Activated naive CD8-positive, alpha-beta T cell (primary cell): ENCODE data around the gene UNC80.

Experiments
- H3K27ac Mint-ChIP-seq: one replicate; pipeline ENCODE4 v1.8.0; 2021; ENCODE audit warnings: mixed read lengths
- H3K27me3 Mint-ChIP-seq: one replicate; pipeline ENCODE4 v1.8.0; 2021; ENCODE audit warnings: mixed read lengths
- H3K36me3 Mint-ChIP-seq: one replicate; pipeline ENCODE4 v1.8.0; 2021; ENCODE audit warnings: mixed read lengths
- H3K4me1 Mint-ChIP-seq: one replicate; pipeline ENCODE4 v1.8.0; 2021; ENCODE audit warnings: low read depth, mixed read lengths
- H3K4me3 Mint-ChIP-seq: one replicate; pipeline ENCODE4 v1.8.0; 2021; ENCODE audit warnings: mild to moderate bottlenecking, mixed read lengths
- H3K9me3 Mint-ChIP-seq: one replicate; pipeline ENCODE4 v1.8.0; 2021; ENCODE audit warnings: low read depth, mixed read lengths

The UNC80 gene

GRCh38 chr2:209960045-209960444, 188.4 kb downstream of the UNC80 start:
- Mint-ChIP-seq H3K4me3 (no peak overlapping the region), H3K4me1 (no peaks in the 10 kb centered on the region), H3K9me3 (no peaks in the 10 kb centered on the region), H3K36me3 (no peaks in the 10 kb centered on the region), H3K27ac (no peak overlapping the region), H3K27me3 (peaks cover 2% of the 10 kb centered on the region)

- H3K9me3 Mint-ChIP-seq, result no peaks in the 10 kb centered on the region
- H3K27me3 Mint-ChIP-seq, result peaks cover 3% of the 10 kb centered on the region
- H3K4me1 Mint-ChIP-seq, result no peaks in the 10 kb centered on the region
- H3K4me3 Mint-ChIP-seq, result no peak overlapping the region
- no peaks in the 10 kb centered on the region for H3K36me3 Mint-ChIP-seq
- H3K27ac Mint-ChIP-seq, result no peak overlapping the region
Observed at GRCh38 chr2:209960676-209961630, 189.3 kb downstream of the UNC80 start.

- peaks cover 3% of the 10 kb centered on the region for H3K27me3 Mint-ChIP-seq
- no peaks in the 10 kb centered on the region for H3K4me1 Mint-ChIP-seq
- H3K27ac Mint-ChIP-seq, result no peak overlapping the region
- H3K36me3 Mint-ChIP-seq, result no peaks in the 10 kb centered on the region
- no peaks in the 10 kb centered on the region for H3K9me3 Mint-ChIP-seq
- no peak overlapping the region for H3K4me3 Mint-ChIP-seq
Observed at GRCh38 chr2:209965723-209966122, 194.1 kb downstream of the UNC80 start.

- H3K4me3 Mint-ChIP-seq, result no peak overlapping the region
- H3K9me3 Mint-ChIP-seq, result no peaks in the 10 kb centered on the region
- no peaks in the 10 kb centered on the region for H3K36me3 Mint-ChIP-seq
- H3K4me1 Mint-ChIP-seq, result no peaks in the 10 kb centered on the region
- peaks cover 8% of the 10 kb centered on the region for H3K27me3 Mint-ChIP-seq
- H3K27ac Mint-ChIP-seq, result no peak overlapping the region
Observed at GRCh38 chr2:209969692-209970091, 198.1 kb downstream of the UNC80 start.

- Mint-ChIP-seq H3K27me3 (peaks cover 8% of the 10 kb centered on the region), H3K27ac (no peak overlapping the region), H3K4me3 (no peak overlapping the region), H3K9me3 (no peaks in the 10 kb centered on the region), H3K36me3 (no peaks in the 10 kb centered on the region), H3K4me1 (no peaks in the 10 kb centered on the region)
Observed at GRCh38 chr2:209970271-209970670, 198.6 kb downstream of the UNC80 start.

- H3K27ac Mint-ChIP-seq, result no peak overlapping the region
- peaks cover 8% of the 10 kb centered on the region for H3K27me3 Mint-ChIP-seq
- no peaks in the 10 kb centered on the region for H3K9me3 Mint-ChIP-seq
- H3K4me3 Mint-ChIP-seq, result no peak overlapping the region
- no peaks in the 10 kb centered on the region for H3K4me1 Mint-ChIP-seq
- H3K36me3 Mint-ChIP-seq, result no peaks in the 10 kb centered on the region
Observed at GRCh38 chr2:209970711-209971110, 199.1 kb downstream of the UNC80 start.

GRCh38 chr2:209973328-209973727, 201.7 kb downstream of the UNC80 start:
- H3K36me3 Mint-ChIP-seq, result no peaks in the 10 kb centered on the region
- no peak overlapping the region for H3K4me3 Mint-ChIP-seq
- H3K4me1 Mint-ChIP-seq, result no peaks in the 10 kb centered on the region
- H3K9me3 Mint-ChIP-seq, result no peaks in the 10 kb centered on the region
- H3K27me3 Mint-ChIP-seq, result peaks cover 7% of the 10 kb centered on the region
- H3K27ac Mint-ChIP-seq, result no peak overlapping the region

- Mint-ChIP-seq H3K27me3 (peaks cover 7% of the 10 kb centered on the region), H3K36me3 (no peaks in the 10 kb centered on the region)
Observed at GRCh38 chr2:209974576-209974975, 202.9 kb downstream of the UNC80 start.

GRCh38 chr2:209976698-209977385, 205.2 kb downstream of the UNC80 start:
- Mint-ChIP-seq H3K4me1 (no peaks in the 10 kb centered on the region), H3K36me3 (no peaks in the 10 kb centered on the region), H3K4me3 (no peak overlapping the region), H3K9me3 (no peaks in the 10 kb centered on the region), H3K27me3 (peaks cover 5% of the 10 kb centered on the region), H3K27ac (no peak overlapping the region)

More at GRCh38 chr2:209974576-209974975, 202.9 kb downstream of the UNC80 start:
- H3K4me3 Mint-ChIP-seq, result no peak overlapping the region
- no peaks in the 10 kb centered on the region for H3K9me3 Mint-ChIP-seq
- H3K4me1 Mint-ChIP-seq, result no peaks in the 10 kb centered on the region
- no peak overlapping the region for H3K27ac Mint-ChIP-seq

- Mint-ChIP-seq H3K27me3 (peaks cover 3% of the 10 kb centered on the region), H3K27ac (no peak overlapping the region), H3K4me3 (no peak overlapping the region), H3K36me3 (no peaks in the 10 kb centered on the region), H3K4me1 (no peaks in the 10 kb centered on the region), H3K9me3 (no peaks in the 10 kb centered on the region)
Observed at GRCh38 chr2:209977386-209978239, 206.0 kb downstream of the UNC80 start.

GRCh38 chr2:209984291-209984690, 212.7 kb downstream of the UNC80 start:
- Mint-ChIP-seq H3K36me3 (no peaks in the 10 kb centered on the region), H3K9me3 (no peaks in the 10 kb centered on the region), H3K27ac (no peak overlapping the region), H3K4me3 (no peak overlapping the region), H3K4me1 (no peaks in the 10 kb centered on the region), H3K27me3 (peaks cover 6% of the 10 kb centered on the region)

GRCh38 chr2:209985874-209986273, 214.2 kb downstream of the UNC80 start:
- Mint-ChIP-seq H3K4me3 (no peak overlapping the region), H3K27ac (no peak overlapping the region), H3K27me3 (peaks cover 12% of the 10 kb centered on the region), H3K36me3 (no peaks in the 10 kb centered on the region), H3K4me1 (no peaks in the 10 kb centered on the region), H3K9me3 (no peaks in the 10 kb centered on the region)

GRCh38 chr2:209986415-209986814, 214.8 kb downstream of the UNC80 start:
- H3K36me3 Mint-ChIP-seq, result no peaks in the 10 kb centered on the region
- no peak overlapping the region for H3K4me3 Mint-ChIP-seq
- no peaks in the 10 kb centered on the region for H3K9me3 Mint-ChIP-seq
- H3K4me1 Mint-ChIP-seq, result no peaks in the 10 kb centered on the region
- peaks cover 12% of the 10 kb centered on the region for H3K27me3 Mint-ChIP-seq
- H3K27ac Mint-ChIP-seq, result no peak overlapping the region

GRCh38 chr2:209988010-209988409, 216.4 kb downstream of the UNC80 start:
- Mint-ChIP-seq H3K9me3 (no peaks in the 10 kb centered on the region), H3K27ac (no peak overlapping the region), H3K36me3 (no peaks in the 10 kb centered on the region), H3K27me3 (peaks cover 12% of the 10 kb centered on the region), H3K4me1 (no peaks in the 10 kb centered on the region), H3K4me3 (no peak overlapping the region)

- no peaks in the 10 kb centered on the region for H3K4me1 Mint-ChIP-seq
- no peak overlapping the region for H3K27ac Mint-ChIP-seq
- no peaks in the 10 kb centered on the region for H3K9me3 Mint-ChIP-seq
- no peaks in the 10 kb centered on the region for H3K36me3 Mint-ChIP-seq
- peaks cover 7% of the 10 kb centered on the region for H3K27me3 Mint-ChIP-seq
- H3K4me3 Mint-ChIP-seq, result no peak overlapping the region
Observed at GRCh38 chr2:209990838-209991237, 219.2 kb downstream of the UNC80 start.
